HepG2 (cell line): Measurements from ENCODE around the gene PANX1. TPM values are rescaled to one million over a fixed set of nuclear protein-coding genes. Genes with fewer than 3 reads are reported as not detected.
A peak's percentile ranks its signal among the peaks of the same experiment; 100 is the strongest.

Experiments used
- BRCA1 ChIP-seq: sonication (generic); formaldehyde crosslinking; IDR thresholded peaks from 2 replicates; pipeline ENCODE4 v1.4.0; 2020; ENCODE audit warnings: missing genetic modification reagents
- FOXP1 ChIP-seq, 2 experiments: fragments of 450-650 bp in 1 of 2; IDR thresholded peaks; 2 replicates each; pipeline ENCODE4 v1.6.1; 2017 to 2018; ENCODE audit warnings: antibody characterized with exemption in 1 of 2
- GLI4 ChIP-seq: sonication (generic); formaldehyde crosslinking; IDR thresholded peaks from 2 replicates; pipeline ENCODE4 v1.5.1; 2020; ENCODE audit warnings: missing genetic modification reagents, mild to moderate bottlenecking, moderate library complexity, borderline replicate concordance
- KMT2A ChIP-seq: sonication (generic); formaldehyde crosslinking; IDR thresholded peaks from 2 replicates; pipeline ENCODE4 v1.4.0; 2020; ENCODE audit warnings: missing genetic modification reagents
- MTA1 ChIP-seq: sonication (generic); formaldehyde crosslinking; IDR thresholded peaks from 2 replicates; pipeline ENCODE4 v1.4.0; 2020; ENCODE audit warnings: missing genetic modification reagents, mild to moderate bottlenecking, borderline replicate concordance
- MXI1 ChIP-seq: IDR thresholded peaks from 3 replicates; pipeline ENCODE4 v1.6.1; 2012; ENCODE audit warnings: low read depth, low read length, inconsistent platforms, borderline replicate concordance
- SALL2 ChIP-seq: sonication (generic); formaldehyde crosslinking; IDR thresholded peaks from 2 replicates; pipeline ENCODE4 v1.8.1; 2023; ENCODE audit warnings: mild to moderate bottlenecking, missing genetic modification reagents, inconsistent platforms
- SIN3A ChIP-seq: IDR thresholded peaks from 2 replicates; pipeline ENCODE4 v1.6.1; 2011; ENCODE audit warnings: low read depth, mild to moderate bottlenecking, control low read depth, low read length, borderline replicate concordance
- ZNF143 ChIP-seq: sonication (generic); formaldehyde crosslinking; IDR thresholded peaks from 2 replicates; pipeline ENCODE4 v1.4.0; 2020; ENCODE audit warnings: missing genetic modification reagents
- ZNF317 ChIP-seq: sonication (generic); formaldehyde crosslinking; IDR thresholded peaks from 2 replicates; pipeline ENCODE4 v1.5.0; 2020; ENCODE audit warnings: mild to moderate bottlenecking, missing genetic modification reagents
- ZNF816 ChIP-seq: sonication (generic); formaldehyde crosslinking; IDR thresholded peaks from 2 replicates; pipeline ENCODE4 v1.8.0; 2022; ENCODE audit warnings: missing genetic modification reagents, mild to moderate bottlenecking, borderline replicate concordance
- ZSCAN12 ChIP-seq: sonication (generic); formaldehyde crosslinking; IDR thresholded peaks from 2 replicates; pipeline ENCODE4 v1.9.0; 2021; ENCODE audit warnings: mild to moderate bottlenecking, missing genetic modification reagents
- polyA plus RNA-seq, 8 experiments: library from polyadenylated mRNA; depleted of rRNA in 3 of 8; stranded (reverse) in 7 of 8; unstranded in 1 of 8; fragments of >200 nt; fragmentation: Illumina TruSeq in 4 of 8; extraction: Trizol in 4 of 8; gene quantifications; 2 replicates each; pipeline versions ENCODE4 v1.2.1 to v1.2.3, GENCODE V29; 2011 to 2016; ENCODE audit warnings: low read depth in 4 of 8, missing spikeins in 1 of 8, mixed read lengths in 1 of 8; ENCODE audit not compliant: insufficient read depth in 1 of 8
- total RNA-seq, 5 experiments: library from RNA; depleted of rRNA; stranded (reverse); fragments of >200 nt; fragmentation: Illumina TruSeq; extraction: Trizol; gene quantifications; 2 replicates each; pipeline ENCODE4 v1.2.3, GENCODE V29; 2016; ENCODE audit warnings: low read depth in 1 of 5
- TF ChIP-seq, protein P1 (sequence below): sonication (generic); formaldehyde crosslinking; IDR thresholded peaks from 2 replicates; pipeline ENCODE4 v1.8.1; 2023; ENCODE audit warnings: mild to moderate bottlenecking, missing genetic modification reagents
- TF ChIP-seq, protein P2 (sequence below): sonication (generic); formaldehyde crosslinking; IDR thresholded peaks from 2 replicates; pipeline ENCODE4 v1.5.1; 2020; ENCODE audit warnings: missing genetic modification reagents, mild to moderate bottlenecking, borderline replicate concordance
- TF ChIP-seq, protein P3 (sequence below): sonication (generic); formaldehyde crosslinking; IDR thresholded peaks from 2 replicates; pipeline ENCODE4 v1.5.0; 2020; ENCODE audit warnings: missing genetic modification reagents
- TF ChIP-seq, protein P4 (sequence below): IDR thresholded peaks from 2 replicates; pipeline ENCODE4 v1.6.1; 2016; ENCODE audit warnings: mild to moderate bottlenecking, missing biosample characterization, missing genetic modification reagents
- TF ChIP-seq, protein P5 (sequence below): sonication (generic); formaldehyde crosslinking; IDR thresholded peaks from 2 replicates; pipeline ENCODE4 v1.4.0; 2020; ENCODE audit warnings: mild to moderate bottlenecking, missing genetic modification reagents
- TF ChIP-seq, protein P6 (sequence below), 2 experiments: sonication (generic) in 1 of 2; formaldehyde crosslinking in 1 of 2; IDR thresholded peaks; 2 replicates each; pipeline versions ENCODE4 v1.5.1 to v1.6.1; 2011 to 2020; ENCODE audit warnings: borderline replicate concordance in 1 of 2, low read depth in 1 of 2, low read length in 1 of 2, mild to moderate bottlenecking in 1 of 2, missing genetic modification reagents in 1 of 2, moderate library complexity in 1 of 2

The PANX1 gene
- total and polyA plus RNA-seq, 2 of the 13 experiments (the other 11 are each of a cell fraction or from before 2014, with no cell fraction given): 8.3 to 24.8 TPM

DNA sequence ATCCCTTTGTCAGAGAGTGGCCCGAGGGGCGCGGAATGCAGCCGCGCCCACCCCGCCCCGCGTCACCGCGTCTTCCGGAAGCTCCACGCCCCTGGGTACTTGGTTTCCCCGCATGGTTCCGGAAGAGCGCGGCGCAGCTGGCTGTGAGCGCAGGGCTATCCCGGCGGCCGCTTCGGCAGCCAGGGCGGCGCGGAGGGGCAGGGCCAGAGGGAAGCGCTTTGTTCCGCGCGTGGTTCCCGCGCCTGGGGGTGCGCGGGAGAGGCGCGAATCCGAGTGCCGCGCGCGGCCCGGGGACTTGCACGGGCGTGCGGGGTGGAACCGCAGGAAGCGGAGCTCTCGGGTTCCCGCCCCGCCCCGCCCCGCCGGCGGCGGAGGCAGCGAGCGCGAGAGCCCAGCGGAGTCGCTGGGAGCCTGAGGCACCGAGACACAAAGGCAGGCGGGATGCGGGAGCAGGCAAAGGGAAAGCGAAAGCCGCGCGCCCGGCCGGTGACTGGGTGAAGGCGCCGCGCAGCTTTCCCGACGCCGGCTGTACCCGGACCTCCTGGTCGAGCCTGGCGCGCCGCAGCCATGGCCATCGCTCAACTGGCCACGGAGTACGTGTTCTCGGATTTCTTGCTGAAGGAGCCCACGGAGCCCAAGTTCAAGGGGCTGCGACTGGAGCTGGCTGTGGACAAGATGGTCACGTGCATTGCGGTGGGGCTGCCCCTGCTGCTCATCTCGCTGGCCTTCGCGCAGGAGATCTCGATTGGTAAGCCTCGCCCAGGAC, at the start of gene PANX1 (continued):
- TF ChIP-seq, protein P1, sequence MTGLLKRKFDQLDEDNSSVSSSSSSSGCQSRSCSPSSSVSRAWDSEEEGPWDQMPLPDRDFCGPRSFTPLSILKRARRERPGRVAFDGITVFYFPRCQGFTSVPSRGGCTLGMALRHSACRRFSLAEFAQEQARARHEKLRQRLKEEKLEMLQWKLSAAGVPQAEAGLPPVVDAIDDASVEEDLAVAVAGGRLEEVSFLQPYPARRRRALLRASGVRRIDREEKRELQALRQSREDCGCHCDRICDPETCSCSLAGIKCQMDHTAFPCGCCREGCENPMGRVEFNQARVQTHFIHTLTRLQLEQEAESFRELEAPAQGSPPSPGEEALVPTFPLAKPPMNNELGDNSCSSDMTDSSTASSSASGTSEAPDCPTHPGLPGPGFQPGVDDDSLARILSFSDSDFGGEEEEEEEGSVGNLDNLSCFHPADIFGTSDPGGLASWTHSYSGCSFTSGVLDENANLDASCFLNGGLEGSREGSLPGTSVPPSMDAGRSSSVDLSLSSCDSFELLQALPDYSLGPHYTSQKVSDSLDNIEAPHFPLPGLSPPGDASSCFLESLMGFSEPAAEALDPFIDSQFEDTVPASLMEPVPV (CRISPR knock-in tag): peak; percentile 84; the same call in 1 of the 2 replicates
- TF ChIP-seq, protein P2, sequence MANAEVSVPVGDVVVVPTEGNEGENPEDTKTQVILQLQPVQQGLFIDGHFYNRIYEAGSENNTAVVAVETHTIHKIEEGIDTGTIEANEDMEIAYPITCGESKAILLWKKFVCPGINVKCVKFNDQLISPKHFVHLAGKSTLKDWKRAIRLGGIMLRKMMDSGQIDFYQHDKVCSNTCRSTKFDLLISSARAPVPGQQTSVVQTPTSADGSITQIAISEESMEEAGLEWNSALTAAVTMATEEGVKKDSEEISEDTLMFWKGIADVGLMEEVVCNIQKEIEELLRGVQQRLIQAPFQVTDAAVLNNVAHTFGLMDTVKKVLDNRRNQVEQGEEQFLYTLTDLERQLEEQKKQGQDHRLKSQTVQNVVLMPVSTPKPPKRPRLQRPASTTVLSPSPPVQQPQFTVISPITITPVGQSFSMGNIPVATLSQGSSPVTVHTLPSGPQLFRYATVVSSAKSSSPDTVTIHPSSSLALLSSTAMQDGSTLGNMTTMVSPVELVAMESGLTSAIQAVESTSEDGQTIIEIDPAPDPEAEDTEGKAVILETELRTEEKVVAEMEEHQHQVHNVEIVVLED (CRISPR knock-in tag): peak; percentile 68
- TF ChIP-seq ZSCAN12 (CRISPR knock-in tag): peak; percentile 84
- TF ChIP-seq, protein P3, sequence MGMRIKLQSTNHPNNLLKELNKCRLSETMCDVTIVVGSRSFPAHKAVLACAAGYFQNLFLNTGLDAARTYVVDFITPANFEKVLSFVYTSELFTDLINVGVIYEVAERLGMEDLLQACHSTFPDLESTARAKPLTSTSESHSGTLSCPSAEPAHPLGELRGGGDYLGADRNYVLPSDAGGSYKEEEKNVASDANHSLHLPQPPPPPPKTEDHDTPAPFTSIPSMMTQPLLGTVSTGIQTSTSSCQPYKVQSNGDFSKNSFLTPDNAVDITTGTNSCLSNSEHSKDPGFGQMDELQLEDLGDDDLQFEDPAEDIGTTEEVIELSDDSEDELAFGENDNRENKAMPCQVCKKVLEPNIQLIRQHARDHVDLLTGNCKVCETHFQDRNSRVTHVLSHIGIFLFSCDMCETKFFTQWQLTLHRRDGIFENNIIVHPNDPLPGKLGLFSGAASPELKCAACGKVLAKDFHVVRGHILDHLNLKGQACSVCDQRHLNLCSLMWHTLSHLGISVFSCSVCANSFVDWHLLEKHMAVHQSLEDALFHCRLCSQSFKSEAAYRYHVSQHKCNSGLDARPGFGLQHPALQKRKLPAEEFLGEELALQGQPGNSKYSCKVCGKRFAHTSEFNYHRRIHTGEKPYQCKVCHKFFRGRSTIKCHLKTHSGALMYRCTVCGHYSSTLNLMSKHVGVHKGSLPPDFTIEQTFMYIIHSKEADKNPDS (CRISPR knock-in tag): peak; percentile 25; the same call in 1 of the 2 replicates
- TF ChIP-seq, protein P4, sequence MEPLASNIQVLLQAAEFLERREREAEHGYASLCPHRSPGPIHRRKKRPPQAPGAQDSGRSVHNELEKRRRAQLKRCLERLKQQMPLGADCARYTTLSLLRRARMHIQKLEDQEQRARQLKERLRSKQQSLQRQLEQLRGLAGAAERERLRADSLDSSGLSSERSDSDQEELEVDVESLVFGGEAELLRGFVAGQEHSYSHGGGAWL: peak; percentile 43; the same call in 1 of the 2 replicates
- TF ChIP-seq, protein P5, sequence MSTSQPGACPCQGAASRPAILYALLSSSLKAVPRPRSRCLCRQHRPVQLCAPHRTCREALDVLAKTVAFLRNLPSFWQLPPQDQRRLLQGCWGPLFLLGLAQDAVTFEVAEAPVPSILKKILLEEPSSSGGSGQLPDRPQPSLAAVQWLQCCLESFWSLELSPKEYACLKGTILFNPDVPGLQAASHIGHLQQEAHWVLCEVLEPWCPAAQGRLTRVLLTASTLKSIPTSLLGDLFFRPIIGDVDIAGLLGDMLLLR (CRISPR knock-in tag): peak; percentile 19; the same call in 1 of the 2 replicates
- TF ChIP-seq, protein P6, sequence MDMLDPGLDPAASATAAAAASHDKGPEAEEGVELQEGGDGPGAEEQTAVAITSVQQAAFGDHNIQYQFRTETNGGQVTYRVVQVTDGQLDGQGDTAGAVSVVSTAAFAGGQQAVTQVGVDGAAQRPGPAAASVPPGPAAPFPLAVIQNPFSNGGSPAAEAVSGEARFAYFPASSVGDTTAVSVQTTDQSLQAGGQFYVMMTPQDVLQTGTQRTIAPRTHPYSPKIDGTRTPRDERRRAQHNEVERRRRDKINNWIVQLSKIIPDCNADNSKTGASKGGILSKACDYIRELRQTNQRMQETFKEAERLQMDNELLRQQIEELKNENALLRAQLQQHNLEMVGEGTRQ (IDR thresholded peaks at IDR 0.05; ENCODE audit: low read depth, low read length): peak; percentile 42; the same call in 1 of the 2 replicates
- TF ChIP-seq, protein P6 (CRISPR knock-in tag; IDR thresholded peaks at IDR 0.05; ENCODE audit: borderline replicate concordance): no peak; the same call in 1 of the 2 replicates
- TF ChIP-seq SIN3A: 0 out of 2 replicates have a peak, but pooled peaks have one; percentile 87
- TF ChIP-seq MXI1: peak; percentile 69; the same call in 1 of the 3 replicates
- no peak for TF ChIP-seq MTA1
- TF ChIP-seq ZNF143 (CRISPR knock-in tag): peak; percentile 78
- peak; percentile 73; the same call in 1 of the 2 replicates for TF ChIP-seq SALL2
- TF ChIP-seq FOXP1 (IDR thresholded peaks at IDR 0.05): no peak
- TF ChIP-seq FOXP1 (CRISPR knock-in tag; IDR thresholded peaks at IDR 0.05): peak; percentile 27; the same call in 1 of the 2 replicates
- peak; percentile 43 for TF ChIP-seq ZNF317 (CRISPR knock-in tag)
- TF ChIP-seq KMT2A (CRISPR knock-in tag): peak; percentile 87
- TF ChIP-seq ZNF816 (CRISPR knock-in tag): 0 out of 2 replicates have a peak, but pooled peaks have one; percentile 14
- TF ChIP-seq GLI4 (CRISPR knock-in tag): peak; percentile 51; the same call in 1 of the 2 replicates
- 0 out of 2 replicates have a peak, but pooled peaks have one; percentile 78 for TF ChIP-seq BRCA1 (CRISPR knock-in tag)
